GM19372 (cell line): ENCODE results near the gene XRRA1.

Experiments
- ATAC-seq: cut with Tn5 transposase; IDR thresholded peaks from one replicate; pipeline ENCODE4 v1.9.1; 2021; ENCODE audit warnings: mild to moderate bottlenecking, low read depth, moderate library complexity; ENCODE audit not compliant: unreplicated experiment

XRRA1 gene

DNA sequence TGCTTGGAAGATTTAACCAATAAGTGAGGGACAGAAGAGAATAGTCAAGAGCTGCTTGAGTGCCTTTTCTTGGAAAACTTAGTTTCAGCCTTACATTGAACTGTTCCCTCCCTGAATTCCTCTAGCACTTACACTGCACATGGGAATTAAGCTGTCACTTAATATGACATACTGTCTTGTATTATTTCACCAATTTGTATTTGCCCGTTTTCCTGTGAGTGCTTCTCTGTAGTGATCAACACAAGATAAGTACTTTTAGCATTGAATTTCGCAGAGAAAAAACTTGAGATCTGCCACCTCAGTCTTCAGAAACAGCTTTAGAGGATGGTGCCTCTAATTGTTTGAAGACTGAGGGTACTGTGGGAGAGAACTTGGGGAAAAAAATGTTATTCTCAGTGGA is 3.9 kb upstream of the XRRA1 start:
- no peak for ATAC-seq

DNA sequence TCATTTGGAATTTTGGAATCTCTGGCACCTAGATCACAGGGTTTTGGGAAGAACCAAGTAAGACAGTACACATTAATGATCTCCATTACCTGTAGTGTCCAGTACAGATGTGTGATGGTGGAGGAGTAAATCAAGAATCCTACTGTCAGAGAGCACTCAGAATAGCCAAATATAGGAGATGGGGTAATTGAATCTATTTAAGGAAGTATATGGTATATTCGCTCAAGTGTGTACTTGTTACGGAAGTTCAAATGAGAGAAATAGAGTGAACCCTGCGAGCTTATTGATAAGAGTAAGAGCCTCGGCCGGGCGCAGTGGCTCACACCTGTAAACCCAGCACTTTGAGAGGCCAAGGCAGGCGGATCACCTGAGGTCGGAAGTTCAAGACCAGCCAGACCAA is 2.3 kb upstream of the XRRA1 start:
- no peak for ATAC-seq

DNA sequence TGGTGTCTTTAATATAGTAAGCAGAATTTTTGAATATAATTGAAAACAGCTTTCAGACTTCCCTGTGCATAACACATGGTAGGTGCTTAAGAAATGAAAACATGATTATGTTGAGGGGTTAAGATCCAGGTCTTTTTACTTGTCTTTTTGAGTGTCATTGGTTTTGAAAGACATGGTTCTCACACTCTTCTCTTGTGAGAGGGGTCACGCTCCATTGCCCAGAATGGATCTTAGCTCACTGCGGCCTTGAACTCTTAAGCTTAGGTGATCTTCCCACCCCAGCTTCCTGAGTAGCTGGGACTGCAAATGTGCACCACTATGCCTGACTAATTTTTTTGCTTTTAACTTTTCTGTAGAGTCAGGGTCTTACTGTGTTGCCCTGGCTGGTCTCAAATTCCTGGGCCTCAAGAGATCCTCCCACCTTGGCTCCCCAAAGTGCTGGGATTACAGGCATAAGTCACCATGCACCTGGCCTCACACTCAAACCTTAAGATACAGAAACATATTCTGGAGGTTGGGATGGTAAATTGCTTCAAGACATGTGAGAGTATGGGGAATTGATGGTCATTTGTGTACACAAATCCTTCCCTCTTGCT is 1.6 kb upstream of the XRRA1 start:
- ATAC-seq: no peak

DNA sequence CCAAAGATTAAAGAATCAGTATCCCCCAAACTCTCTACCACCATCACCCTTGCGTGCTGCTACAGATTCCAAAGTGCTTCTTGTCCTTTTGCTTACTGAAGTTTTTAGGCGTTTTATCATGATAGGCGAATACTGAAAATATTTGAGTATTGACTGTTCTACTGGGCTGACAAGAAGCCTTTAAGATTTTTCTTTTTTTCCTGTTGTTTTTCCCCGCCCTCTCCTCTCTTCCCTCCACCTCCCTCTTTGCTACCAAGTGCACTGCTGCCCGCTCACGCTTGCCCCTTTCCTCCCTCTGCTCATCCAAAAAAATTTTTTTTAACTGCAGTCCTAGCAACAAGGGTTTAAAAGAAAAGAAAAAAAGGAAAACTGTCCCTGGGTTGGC is 854 bp upstream of the XRRA1 start:
- no peak for ATAC-seq

DNA sequence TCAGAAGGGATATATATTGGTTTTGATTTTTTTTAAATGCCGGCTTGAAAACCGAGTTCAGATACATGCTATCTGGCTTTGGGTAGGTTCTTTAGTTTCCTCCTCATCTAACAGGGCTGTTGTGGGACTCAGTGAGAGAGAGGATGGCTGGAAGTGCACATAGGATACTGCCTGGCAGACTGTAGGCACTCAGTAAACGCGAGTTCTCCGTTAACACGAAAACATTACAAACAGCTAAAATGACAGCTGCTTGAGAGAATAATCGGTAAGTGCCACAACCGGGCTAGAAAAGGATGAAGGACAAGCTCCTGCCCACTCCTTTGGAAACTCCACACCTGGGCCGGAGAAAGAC is 369 bp downstream of the XRRA1 start:
- ATAC-seq: peak; percentile 10

DNA sequence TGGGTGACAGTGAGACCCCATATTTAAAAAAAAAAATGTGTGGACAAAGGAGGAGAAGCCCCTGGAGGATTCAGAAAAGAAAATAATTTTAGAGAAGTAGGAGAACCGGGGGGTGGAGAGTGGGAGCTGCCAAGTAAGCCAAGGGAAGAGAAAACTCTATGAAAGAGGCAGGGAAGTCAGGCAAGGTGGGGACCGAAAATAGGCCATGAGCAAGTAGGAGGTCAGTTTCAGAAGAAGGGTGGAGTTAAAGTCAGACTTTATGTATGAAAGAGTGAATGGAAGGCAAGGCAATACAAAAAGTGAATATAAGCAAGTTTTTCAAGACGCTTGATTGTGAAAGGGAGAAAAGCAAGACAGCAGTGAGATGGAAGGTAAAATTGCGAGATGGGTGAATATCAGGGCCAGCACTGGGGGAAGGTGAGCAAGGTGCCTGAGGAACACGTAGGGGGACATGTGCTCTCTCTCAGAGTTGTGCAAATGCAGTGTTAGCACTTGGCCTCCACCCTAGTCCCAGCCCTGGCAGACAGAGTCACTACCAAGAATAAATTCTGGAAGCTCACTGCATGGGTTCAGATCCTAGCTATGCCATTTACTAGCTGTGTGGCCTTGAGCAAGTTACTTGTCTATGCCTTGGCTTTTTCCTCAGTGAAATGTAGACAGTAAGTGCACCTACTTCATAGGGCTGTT is 6.7 kb downstream of the XRRA1 start:
- ATAC-seq: no peak

DNA sequence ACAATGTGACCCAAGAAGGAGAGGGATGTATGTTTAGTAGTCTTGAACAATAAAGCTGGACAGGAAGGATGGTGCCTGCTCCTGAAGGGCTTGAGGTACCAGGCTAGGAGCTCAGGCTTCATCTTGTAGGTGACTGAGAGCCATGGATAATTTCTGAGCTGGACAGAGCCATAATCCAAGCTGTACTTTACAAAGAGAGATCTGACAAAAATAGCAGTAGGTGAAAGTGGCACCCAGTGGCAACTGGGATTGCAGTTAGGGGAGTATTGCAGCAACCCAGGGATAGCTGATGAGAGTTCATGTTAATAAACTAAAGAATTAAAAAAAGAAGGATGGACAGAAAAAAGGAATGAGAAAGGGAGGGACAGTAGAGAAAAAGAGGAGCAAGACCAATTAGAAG is 7.4 kb downstream of the XRRA1 start:
- ATAC-seq: no peak

DNA sequence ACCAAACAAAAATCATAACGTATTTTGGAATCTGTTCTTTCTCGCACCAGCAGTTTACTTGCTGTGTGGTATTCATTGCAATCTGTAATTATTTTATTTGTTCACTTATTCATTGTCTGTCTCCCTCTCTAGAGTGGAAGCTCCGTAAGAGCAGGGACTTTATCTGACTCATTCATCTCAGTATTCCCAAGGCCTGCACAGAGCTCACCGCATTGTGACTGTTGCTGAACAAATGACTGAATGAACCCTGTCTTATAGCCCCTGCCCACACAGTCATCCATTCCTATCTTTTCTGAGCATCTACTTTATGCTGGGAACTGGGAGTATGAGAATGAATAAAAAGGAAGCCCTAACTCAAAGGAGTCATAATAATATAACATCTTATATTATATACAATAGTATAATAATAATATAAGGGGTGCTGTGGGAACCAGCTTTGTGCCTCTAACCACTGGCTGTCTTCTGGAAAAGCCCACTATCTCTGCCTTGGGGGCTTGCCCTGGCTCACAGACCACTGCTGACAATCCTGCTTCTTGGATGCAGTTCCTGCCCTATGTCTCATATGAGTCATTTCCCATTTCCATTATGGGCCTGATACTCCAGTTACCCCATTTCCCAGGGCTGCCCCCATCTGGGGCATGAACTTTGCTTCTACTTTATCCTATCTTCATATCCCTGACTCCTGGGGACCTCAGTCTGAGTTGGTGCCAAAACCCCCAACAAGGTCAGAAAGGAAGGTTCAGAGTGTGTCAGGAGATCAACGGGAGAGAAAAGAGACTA is 11.0 kb downstream of the XRRA1 start:
- no peak for ATAC-seq

DNA sequence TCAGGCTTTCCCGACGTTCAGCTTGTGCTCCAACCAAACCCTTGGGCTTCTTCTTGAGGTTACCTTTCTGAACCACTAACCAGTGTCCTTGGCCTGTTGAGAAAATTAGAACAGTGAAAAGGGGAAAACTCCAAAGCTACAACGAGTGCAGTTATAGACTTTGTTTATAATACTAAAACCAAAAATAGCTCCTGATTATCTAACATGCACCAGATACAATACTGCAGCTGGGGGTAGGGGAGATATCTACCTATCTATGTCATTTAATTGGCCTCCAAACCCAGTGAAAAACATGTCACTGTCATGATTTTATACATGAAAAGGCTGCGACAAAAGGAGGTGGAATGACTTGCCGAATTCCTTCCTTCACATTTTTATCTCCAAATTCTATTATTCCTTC is 11.9 kb downstream of the XRRA1 start:
- no peak for ATAC-seq

DNA sequence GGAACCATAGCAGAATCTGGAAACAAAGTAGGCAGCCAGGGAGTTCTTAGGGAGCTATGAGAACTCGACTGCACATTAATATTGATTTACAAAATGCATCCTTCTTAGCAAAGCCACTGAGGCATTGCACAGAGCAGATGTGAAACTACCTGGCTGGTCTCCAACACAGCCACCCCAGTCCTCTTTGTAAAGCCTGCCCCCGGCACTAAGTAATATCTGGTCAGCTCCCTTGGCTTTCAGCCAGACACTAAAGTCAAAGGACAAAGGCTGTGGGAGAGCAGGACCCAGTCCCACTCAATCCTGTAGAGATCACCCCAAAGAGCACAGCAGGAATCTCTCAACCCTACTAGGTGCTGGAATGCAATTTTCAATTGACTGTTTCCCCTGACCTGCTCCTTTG is 12.8 kb downstream of the XRRA1 start:
- no peak for ATAC-seq

DNA sequence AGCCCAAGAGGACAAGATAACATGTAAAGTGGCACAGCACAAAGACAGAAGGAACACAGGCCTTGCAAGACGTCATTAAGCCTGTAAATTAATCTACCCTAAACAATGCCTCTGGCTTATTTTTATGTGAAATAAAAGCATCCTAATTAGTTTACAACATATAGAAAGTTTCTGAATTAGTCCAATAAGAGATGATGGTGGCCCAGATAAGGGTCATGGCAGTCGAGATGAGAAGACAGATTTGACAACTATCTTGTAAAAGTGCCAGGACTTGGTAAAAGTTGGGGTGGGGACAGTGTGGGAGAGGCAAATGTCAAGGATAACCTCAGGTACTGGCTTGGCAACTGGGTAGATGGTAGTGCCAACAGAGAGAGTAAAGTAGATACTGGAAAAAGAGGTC is 13.6 kb downstream of the XRRA1 start:
- no peak for ATAC-seq

DNA sequence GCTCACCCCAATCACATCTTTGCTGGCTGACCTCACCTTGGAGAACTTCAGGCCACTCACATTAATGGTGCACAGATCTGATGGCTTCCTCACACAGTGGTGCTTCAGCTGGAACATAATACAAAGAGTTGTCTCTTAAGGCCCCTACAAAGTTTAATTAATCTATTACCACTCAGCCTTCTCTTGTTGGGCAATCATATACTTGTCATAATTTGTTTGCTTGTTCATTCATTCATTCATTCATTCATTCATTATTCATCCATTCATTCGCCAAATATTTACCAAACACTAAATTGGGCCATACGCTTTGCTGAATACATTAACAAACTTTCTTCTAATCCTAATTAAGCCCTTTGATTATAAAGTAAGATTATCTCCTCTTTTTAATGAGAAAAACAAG is 15.1 kb downstream of the XRRA1 start:
- ATAC-seq: no peak

DNA sequence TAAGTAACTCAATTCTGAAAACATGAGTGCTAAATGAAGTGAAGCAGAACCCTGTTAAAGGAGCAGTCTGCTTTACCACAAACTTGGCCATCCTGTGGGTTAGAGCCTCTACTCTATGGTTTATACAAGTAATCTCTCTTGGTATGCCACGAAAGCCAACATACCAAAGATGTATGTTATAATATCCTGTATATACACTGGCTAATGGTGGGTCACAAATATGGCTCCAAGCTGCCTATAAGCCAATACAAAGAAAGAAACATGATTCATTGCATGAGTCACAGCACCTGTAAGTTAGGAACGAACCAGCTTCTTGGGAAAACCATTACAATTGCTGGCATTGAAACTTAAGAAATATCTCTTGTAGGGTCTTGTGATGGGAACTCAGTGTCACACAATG is 16.1 kb downstream of the XRRA1 start:
- no peak for ATAC-seq

DNA sequence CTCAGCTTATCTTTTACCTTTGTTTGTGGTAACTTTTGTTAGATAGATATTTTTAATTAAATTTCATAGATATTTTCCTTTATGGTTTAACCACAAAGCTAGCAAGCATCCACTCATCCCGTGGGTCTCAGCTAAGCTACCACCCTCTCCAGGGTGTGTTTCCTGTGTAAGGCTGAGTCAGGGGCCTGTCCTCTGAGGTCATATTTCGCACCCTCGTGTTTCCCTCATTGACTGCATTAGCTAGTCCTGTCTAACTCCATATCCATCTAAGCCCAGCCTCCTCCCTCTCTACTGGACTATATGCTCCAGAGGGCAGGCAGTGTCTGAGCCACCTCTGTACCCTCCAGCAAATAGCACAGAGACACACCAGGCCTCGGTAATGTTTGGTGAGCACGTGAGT is 16.7 kb downstream of the XRRA1 start:
- no peak for ATAC-seq

DNA sequence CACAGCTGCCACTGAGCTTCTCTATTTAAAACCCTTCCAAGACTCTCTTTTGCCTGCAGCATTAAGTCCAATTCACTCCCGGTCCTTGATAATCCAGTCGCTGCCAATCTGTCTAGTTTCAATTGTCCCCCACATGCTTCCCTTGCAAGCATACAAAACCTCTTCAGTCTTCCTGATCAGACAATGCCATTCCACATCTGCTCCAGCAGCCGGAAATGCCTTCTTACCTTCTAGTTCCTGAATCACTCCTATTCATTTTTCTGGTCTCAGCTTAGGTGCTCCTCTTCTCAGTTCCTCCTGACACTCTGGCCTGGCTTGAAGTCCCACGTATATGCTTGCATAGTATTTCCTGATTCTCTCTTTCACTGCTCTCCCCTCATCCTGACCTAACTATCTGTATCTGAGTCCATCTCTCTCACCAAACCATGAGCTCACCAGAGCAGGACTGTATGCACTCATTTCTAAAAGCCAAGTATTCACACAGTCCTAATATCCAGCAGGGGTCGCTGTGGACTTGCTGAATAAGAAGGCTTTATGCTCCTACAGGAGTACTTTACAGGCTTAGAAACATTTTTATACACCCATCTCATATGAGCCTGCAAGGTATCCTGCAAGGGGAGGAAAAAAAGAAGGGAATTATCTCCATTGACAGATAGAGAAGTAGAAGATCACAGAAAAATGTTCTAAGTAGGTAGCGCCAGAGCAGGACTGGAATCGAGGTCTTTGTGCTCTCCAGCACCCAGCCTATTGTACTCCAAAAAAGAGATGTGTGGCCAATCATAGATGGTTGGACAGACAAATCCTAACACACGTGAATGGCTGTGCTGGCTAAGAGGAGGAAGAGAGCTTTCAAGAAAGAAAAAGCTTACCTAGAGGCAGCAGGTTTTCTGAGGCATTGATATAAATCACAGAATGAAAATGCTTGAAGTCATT is 19.2 kb downstream of the XRRA1 start:
- ATAC-seq: no peak

DNA sequence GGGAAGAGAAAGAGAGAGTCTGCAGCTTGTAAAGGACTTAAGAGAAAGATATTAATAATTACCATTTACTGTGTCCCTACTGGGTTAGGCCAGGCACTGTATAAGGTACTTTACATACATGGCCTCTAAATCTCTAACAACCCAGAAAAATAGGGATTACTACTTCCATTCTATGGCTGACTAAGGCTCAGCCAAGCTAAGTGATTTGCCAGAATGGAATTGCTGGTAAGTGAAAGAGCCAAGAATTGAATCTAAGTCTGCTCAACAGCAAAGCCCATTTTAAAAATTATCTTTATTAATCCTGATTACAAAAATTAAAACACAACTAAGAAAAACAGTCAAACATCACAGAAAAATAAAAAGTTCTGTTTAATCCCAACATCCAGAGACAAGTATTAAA is 21.4 kb downstream of the XRRA1 start:
- no peak for ATAC-seq

DNA sequence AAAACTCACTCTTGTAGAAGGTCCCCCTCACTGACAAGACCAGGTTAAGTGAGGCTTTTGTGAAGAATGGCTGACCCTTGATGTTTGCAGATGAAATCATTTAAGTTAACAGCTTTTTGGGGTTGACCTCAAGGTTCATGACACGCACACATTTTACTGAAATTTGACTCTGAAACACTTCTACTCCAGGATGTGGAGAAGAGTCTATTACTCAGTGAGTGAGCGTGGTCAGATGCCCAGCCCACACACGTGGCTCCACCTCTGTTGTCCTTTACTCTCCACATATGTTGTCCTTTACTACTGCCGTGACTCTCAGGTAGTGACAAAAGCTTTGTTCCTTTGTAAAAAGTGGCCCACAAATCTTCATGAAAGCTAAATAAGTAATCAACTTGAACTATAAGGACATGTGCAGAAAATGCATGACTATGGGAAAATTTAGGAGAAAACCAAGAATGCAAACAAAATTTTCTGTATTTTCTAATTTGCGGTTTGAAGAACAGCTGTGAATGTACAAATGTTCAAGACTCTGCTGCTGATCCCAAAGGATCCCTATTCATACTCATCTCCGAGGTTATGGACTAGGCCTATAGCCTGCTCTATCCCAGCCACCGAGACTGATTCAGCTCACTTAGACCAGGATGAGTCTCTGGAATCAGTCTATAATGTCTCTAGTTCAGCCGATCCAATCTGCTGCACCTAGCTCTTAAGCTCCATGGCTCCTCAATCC is 22.4 kb downstream of the XRRA1 start:
- ATAC-seq: no peak

DNA sequence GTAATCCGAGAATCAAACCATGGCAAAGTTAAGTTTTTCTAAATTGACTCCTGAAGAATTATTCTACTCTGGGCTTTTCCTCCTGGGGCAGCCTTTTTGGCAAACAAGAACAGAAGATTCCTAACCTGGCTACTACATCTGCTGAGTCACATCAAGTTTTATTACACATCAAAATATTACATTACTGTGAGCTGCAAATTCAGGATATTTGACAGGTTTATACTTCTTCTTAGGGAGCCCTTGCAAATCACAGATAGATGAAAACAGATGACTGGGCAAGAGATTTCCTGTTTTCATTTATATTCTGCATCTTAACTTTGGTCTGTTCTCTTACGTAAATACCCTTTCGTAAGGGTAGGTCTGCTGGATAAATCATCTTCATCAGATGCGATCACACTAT is 23.6 kb downstream of the XRRA1 start:
- ATAC-seq: no peak

DNA sequence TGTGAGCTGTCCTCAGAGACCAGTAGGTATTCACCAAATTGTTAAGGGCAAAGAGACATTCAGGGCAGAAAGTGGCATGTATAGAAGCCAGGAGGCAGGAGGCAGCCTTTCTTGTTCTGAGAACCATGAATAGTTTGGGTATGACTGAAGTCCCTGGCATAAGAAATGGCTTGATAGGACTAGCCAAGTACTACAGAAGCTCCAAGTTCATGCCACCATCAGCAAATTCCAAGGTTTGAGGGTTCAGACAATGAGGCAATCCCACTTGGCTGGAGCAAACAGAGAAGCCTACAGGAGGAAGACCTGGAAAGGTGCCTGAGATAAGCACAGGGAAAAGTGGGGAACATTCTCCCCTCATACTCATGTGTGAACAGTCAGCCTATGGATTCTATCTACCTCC is 25.8 kb downstream of the XRRA1 start:
- no peak for ATAC-seq

DNA sequence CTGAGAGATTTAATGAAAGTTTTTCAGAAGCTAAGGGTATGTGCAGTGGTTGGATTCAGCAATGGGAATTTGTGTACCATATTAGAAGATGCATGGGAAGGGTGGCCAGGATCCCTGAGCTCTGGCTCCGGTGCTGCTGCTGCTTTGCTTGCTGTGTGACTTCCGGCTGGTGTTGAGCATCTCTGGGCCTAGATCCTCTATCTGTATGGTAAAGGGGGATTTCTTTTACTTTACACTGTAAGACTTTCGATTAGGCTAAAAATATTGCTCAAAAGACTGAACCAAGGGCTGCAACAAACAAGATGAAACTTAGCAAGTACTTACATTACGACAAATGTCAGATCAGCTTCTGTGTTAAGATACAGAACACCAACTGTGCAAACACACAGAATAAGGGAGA is 39.1 kb downstream of the XRRA1 start:
- no peak for ATAC-seq
